ENCODE data around the gene PIK3AP1.

DNA sequence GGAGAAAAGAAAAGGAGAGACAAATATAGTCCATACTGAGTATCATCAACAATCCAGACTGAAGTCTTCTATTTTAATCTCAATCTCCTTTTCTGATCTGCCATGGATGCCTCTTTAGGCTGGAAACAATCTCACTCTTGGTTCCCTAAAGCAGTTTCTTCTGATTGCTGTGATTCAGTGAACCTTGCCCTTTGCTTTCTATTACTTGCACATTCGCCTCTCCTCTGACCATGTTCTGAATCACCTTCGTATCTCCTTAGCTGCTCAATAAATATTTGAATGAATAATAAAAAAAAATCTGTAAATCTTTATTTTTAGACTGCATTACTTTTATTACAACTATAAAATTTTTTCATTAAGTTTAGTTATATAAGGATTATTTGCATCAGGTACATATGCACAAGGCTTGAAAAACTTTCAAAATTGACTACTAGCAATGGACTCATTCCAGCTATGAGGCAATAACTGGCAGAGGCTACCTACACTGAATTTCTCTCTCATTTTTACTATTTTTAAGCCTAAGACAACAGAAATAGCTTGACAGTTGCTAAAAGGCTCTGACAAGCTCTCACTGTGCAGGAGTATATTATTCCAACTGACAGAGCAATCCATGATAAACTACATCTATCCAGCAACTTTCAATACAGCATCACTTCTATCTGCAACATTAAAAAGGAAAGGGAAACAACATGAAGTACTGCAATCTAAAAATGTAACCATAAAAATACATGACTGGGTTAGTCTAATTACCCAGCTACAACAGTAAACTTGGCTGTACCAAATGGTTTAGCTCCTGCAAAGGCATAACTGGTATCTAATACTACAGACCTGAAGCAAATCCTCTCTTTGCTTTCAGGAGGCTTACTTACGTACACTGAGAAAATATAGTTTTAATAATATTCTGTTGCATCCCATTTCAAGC, 159.1 kb downstream of the PIK3AP1 start:
- TF ChIP-seq, protein P1, sequence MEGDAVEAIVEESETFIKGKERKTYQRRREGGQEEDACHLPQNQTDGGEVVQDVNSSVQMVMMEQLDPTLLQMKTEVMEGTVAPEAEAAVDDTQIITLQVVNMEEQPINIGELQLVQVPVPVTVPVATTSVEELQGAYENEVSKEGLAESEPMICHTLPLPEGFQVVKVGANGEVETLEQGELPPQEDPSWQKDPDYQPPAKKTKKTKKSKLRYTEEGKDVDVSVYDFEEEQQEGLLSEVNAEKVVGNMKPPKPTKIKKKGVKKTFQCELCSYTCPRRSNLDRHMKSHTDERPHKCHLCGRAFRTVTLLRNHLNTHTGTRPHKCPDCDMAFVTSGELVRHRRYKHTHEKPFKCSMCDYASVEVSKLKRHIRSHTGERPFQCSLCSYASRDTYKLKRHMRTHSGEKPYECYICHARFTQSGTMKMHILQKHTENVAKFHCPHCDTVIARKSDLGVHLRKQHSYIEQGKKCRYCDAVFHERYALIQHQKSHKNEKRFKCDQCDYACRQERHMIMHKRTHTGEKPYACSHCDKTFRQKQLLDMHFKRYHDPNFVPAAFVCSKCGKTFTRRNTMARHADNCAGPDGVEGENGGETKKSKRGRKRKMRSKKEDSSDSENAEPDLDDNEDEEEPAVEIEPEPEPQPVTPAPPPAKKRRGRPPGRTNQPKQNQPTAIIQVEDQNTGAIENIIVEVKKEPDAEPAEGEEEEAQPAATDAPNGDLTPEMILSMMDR (IDR thresholded peaks at IDR 0.05): no peak
- no peak for TF ChIP-seq POLR2A (IDR thresholded peaks at IDR 0.05)
